ENCODE results near the gene RASSF3. TPM values are rescaled to one million over a fixed set of nuclear protein-coding genes. Genes with fewer than 3 reads are reported as not detected.

RASSF3 gene
- total RNA-seq, 2 donors from 2014 or later, result 52.0 to 54.5 TPM

- H3K4me3 ChIP-seq (ENCODE audit: low read length), result no peak overlapping the region
- peaks cover 14% of the 10 kb centered on the region for H3K36me3 Mint-ChIP-seq (ENCODE audit: low read depth)
- H3K27ac ChIP-seq (ENCODE audit: low read depth, low read length), result no peak overlapping the region
- H3K27ac Mint-ChIP-seq, result no peak overlapping the region
- no peaks in the 10 kb centered on the region for H3K36me3 ChIP-seq (ENCODE audit: control insufficient read depth, insufficient read depth, low read length)
- peaks cover 4% of the 10 kb centered on the region for H3K27me3 Mint-ChIP-seq (ENCODE audit: insufficient read depth)
- DNase-seq, result no peak
- no peaks in the 10 kb centered on the region for H3K9me3 ChIP-seq (ENCODE audit: control insufficient read depth, low read length)
- H3K4me3 Mint-ChIP-seq, result no peak overlapping the region
- peaks cover 21% of the 10 kb centered on the region for H3K27me3 ChIP-seq (ENCODE audit: control insufficient read depth, insufficient read depth, low read length, poor library complexity, severe bottlenecking)
- no peaks in the 10 kb centered on the region for H3K9me3 Mint-ChIP-seq
- no peaks in the 10 kb centered on the region for H3K4me1 ChIP-seq (ENCODE audit: control insufficient read depth, insufficient read depth, low read length)
- TF ChIP-seq, protein P1, sequence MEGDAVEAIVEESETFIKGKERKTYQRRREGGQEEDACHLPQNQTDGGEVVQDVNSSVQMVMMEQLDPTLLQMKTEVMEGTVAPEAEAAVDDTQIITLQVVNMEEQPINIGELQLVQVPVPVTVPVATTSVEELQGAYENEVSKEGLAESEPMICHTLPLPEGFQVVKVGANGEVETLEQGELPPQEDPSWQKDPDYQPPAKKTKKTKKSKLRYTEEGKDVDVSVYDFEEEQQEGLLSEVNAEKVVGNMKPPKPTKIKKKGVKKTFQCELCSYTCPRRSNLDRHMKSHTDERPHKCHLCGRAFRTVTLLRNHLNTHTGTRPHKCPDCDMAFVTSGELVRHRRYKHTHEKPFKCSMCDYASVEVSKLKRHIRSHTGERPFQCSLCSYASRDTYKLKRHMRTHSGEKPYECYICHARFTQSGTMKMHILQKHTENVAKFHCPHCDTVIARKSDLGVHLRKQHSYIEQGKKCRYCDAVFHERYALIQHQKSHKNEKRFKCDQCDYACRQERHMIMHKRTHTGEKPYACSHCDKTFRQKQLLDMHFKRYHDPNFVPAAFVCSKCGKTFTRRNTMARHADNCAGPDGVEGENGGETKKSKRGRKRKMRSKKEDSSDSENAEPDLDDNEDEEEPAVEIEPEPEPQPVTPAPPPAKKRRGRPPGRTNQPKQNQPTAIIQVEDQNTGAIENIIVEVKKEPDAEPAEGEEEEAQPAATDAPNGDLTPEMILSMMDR (conservative IDR thresholded peaks at IDR 0.05), result no peak
- peaks cover 19% of the 10 kb centered on the region for H3K4me1 Mint-ChIP-seq
- H3K9ac ChIP-seq (ENCODE audit: extremely low read depth, low read length, poor library complexity, severe bottlenecking), result no peak overlapping the region
- 97 to 100% methylated on average over 3 of the region's 3 CpGs for WGBS, 2 experiments (ENCODE audit: insufficient coverage in 1 of 2, insufficient read length in 1 of 2)
Observed at GRCh38 chr12:64655141-64655540, 44.8 kb downstream of the RASSF3 start.

DNA sequence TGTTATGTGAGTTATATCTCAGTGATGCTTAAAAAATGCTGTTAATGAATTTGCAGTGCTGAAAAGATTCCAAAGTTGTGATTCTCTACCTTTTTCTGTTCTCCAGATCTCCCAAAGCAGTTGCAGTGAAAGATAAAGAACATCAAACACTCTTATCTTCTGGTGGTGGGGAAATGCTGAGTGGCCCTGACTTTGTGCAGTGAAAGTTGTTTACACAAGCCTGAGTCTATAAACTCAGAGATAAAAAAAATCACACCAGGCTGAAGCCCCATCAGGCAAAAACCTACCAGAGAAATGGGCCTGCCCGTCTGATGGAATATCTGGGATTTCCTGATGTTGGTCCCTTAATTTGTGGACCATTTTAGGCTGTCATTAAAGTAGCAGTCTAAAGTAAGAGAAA is 46.1 kb downstream of the RASSF3 start:
- Histone ChIP-seq H3K9me3 (ENCODE audit: control insufficient read depth, low read length) (no peaks in the 10 kb centered on the region), H3K36me3 (ENCODE audit: control insufficient read depth, insufficient read depth, low read length) (no peaks in the 10 kb centered on the region), H3K4me3 (ENCODE audit: low read length) (no peak overlapping the region), H3K27ac (ENCODE audit: low read depth, low read length) (no peak overlapping the region), H3K4me1 (ENCODE audit: control insufficient read depth, insufficient read depth, low read length) (no peaks in the 10 kb centered on the region), H3K9ac (ENCODE audit: extremely low read depth, low read length, poor library complexity, severe bottlenecking) (no peak overlapping the region), H3K27me3 (ENCODE audit: control insufficient read depth, insufficient read depth, low read length, poor library complexity, severe bottlenecking) (peaks cover 21% of the 10 kb centered on the region)
- Mint-ChIP-seq H3K9me3 (no peaks in the 10 kb centered on the region), H3K4me3 (no peak overlapping the region), H3K27ac (no peak overlapping the region), H3K4me1 (peaks cover 17% of the 10 kb centered on the region), H3K27me3 (ENCODE audit: insufficient read depth) (peaks cover 4% of the 10 kb centered on the region), H3K36me3 (ENCODE audit: low read depth) (peaks cover 14% of the 10 kb centered on the region)
- no peak for DNase-seq
- TF ChIP-seq, protein P1 (conservative IDR thresholded peaks at IDR 0.05), result no peak
- 77 to 100% methylated on average over 1 of the region's 1 CpG for WGBS, 2 experiments (ENCODE audit: insufficient coverage in 1 of 2, insufficient read length in 1 of 2)

GRCh38 chr12:64658892-64659481 is 48.7 kb downstream of the RASSF3 start:
- peaks cover 12% of the 10 kb centered on the region for H3K36me3 Mint-ChIP-seq (ENCODE audit: low read depth)
- Histone ChIP-seq H3K27me3 (ENCODE audit: control insufficient read depth, insufficient read depth, low read length, poor library complexity, severe bottlenecking) (peaks cover 21% of the 10 kb centered on the region), H3K4me3 (ENCODE audit: low read length) (no peak overlapping the region), H3K27ac (ENCODE audit: low read depth, low read length) (no peak overlapping the region), H3K36me3 (ENCODE audit: control insufficient read depth, insufficient read depth, low read length) (no peaks in the 10 kb centered on the region), H3K4me1 (ENCODE audit: control insufficient read depth, insufficient read depth, low read length) (no peaks in the 10 kb centered on the region), H3K9me3 (ENCODE audit: control insufficient read depth, low read length) (no peaks in the 10 kb centered on the region), H3K9ac (ENCODE audit: extremely low read depth, low read length, poor library complexity, severe bottlenecking) (no peak overlapping the region)
- H3K27me3 Mint-ChIP-seq (ENCODE audit: insufficient read depth), result peaks cover 1% of the 10 kb centered on the region
- no peak overlapping the region for H3K4me3 Mint-ChIP-seq
- TF ChIP-seq, protein P1 (conservative IDR thresholded peaks at IDR 0.05), result no peak
- no peak for DNase-seq
- 97 to 100% methylated on average over 1 to 3 of the region's 3 CpGs for WGBS, 2 experiments (ENCODE audit: insufficient coverage in 1 of 2, insufficient read length in 1 of 2)
- no peak overlapping the region for H3K27ac Mint-ChIP-seq
- peaks cover 19% of the 10 kb centered on the region for H3K4me1 Mint-ChIP-seq
- H3K9me3 Mint-ChIP-seq, result no peaks in the 10 kb centered on the region

Data from endodermal cell (in vitro differentiated cells).